HCT116 (cell line): ENCODE measurements around the gene PRMT1. TPM values are rescaled to one million over a fixed set of nuclear protein-coding genes. Genes with fewer than 3 reads are reported as not detected.

Source experiments
- ATAC-seq: fragments of 200-7000 bp; cut with Tn5 transposase; 2 replicates; pipeline ENCODE4 v1.9.1; 2020; ENCODE audit warnings: mild to moderate bottlenecking, moderate library complexity
- BruUV-seq: library from RNA; stranded (reverse); fragments of 400-500 nt; replicated peaks from 2 replicates; lab custom pipeline; 2021; lab: Mats Ljungman, UMichigan
- CTCF ChIA-PET: fragments of 300-600 bp; sonication (Branson Sonifier 250); formaldehyde crosslinking; loops from one replicate; lab custom pipeline; 2021; ENCODE audit warnings: antibody characterized with exemption; lab: Charles Lee
- POLR2A ChIA-PET: fragments of 300-600, 350-600 bp; sonication (Branson Sonifier 250); formaldehyde crosslinking; loops from one replicate; lab custom pipeline; 2021; ENCODE audit warnings: antibody characterized with exemption; lab: Charles Lee
- RAD21 ChIA-PET, 2 experiments: fragments of 300-600 bp; sonication (Branson Sonifier 250); formaldehyde crosslinking; loops; one replicate each; lab custom pipeline; 2023; ENCODE audit warnings: low total read pairs in 2 of 2; ENCODE audit not compliant: uncharacterized antibody in 2 of 2, unreplicated experiment in 2 of 2, low non-redundant PET in 1 of 2; lab: Charles Lee
- DNase-seq: peaks from one replicate; pipeline ENCODE4 v3.0.0-alpha.2; 2010; ENCODE audit warnings: low read depth, low spot score
- H2AFZ ChIP-seq: fragments of 200-600 bp; shearing (Covaris generic), sonication (generic); 2 replicates; pipeline ENCODE4 v1.6.1; 2017; ENCODE audit warnings: low read depth, mixed run types, mixed read lengths, antibody characterized with exemption, low read length; ENCODE audit not compliant: poor library complexity, severe bottlenecking
- H3K27ac ChIP-seq: 2 replicates; pipeline ENCODE4 v1.5.1; 2012; ENCODE audit warnings: low read depth, low read length
- H3K27me3 ChIP-seq: fragments of 200-600 bp; sonication (generic); 2 replicates; pipeline ENCODE4 v1.6.1; 2016; ENCODE audit warnings: mixed run types, low read length, mixed read lengths; ENCODE audit not compliant: insufficient read depth
- H3K36me3 ChIP-seq, 2 experiments: fragments of 200-500 bp in 1 of 2; fragments of 200-600 bp in 1 of 2; sonication (Bioruptor generic) in 1 of 2; sonication (generic) in 1 of 2; 2 replicates each; pipeline versions ENCODE4 v1.5.1 to v1.6.1; 2014 to 2016; ENCODE audit warnings: low read length in 2 of 2, inconsistent platforms in 1 of 2, mixed read lengths in 1 of 2, mixed run types in 1 of 2; ENCODE audit not compliant: insufficient read depth in 2 of 2, control insufficient read depth in 1 of 2
- H3K4me1 ChIP-seq, 2 experiments: fragments of 200-600 bp in 1 of 2; sonication (generic) in 1 of 2; 2 replicates each; pipeline versions ENCODE4 v1.5.1 to v1.6.1; 2012 to 2017; ENCODE audit warnings: low read length in 2 of 2, inconsistent platforms in 1 of 2, mild to moderate bottlenecking in 1 of 2, mixed read lengths in 1 of 2, mixed run types in 1 of 2, moderate library complexity in 1 of 2; ENCODE audit not compliant: insufficient read depth in 2 of 2, control insufficient read depth in 1 of 2
- H3K4me2 ChIP-seq: fragments of 200-600 bp; sonication (generic); 2 replicates; pipeline ENCODE4 v1.6.1; 2017; ENCODE audit warnings: mixed run types, low read length, mixed read lengths
- H3K4me3 ChIP-seq, 2 experiments: fragments of 200-600 bp in 1 of 2; sonication (generic) in 1 of 2; replicated peaks in 1 of 2; 2 replicates each; pipeline ENCODE4 v1.5.1; 2011 to 2016; ENCODE audit warnings: low read length in 2 of 2, control low read depth in 1 of 2, low read depth in 1 of 2, mild to moderate bottlenecking in 1 of 2, mixed read lengths in 1 of 2, mixed run types in 1 of 2
- H3K79me2 ChIP-seq: fragments of 200-600 bp; sonication (generic); 2 replicates; pipeline ENCODE4 v1.6.1; 2017; ENCODE audit warnings: mild to moderate bottlenecking, mixed run types, low read length, moderate library complexity, mixed read lengths; ENCODE audit not compliant: insufficient read depth
- H3K9ac ChIP-seq: fragments of 200-600 bp; sonication (generic); 2 replicates; pipeline ENCODE4 v1.6.1; 2016; ENCODE audit warnings: low read length, mixed read lengths
- H3K9me2 ChIP-seq: fragments of 200-600 bp; sonication (generic), shearing (Covaris generic); 2 replicates; pipeline ENCODE4 v1.6.1; 2017; ENCODE audit warnings: mixed run types, mild to moderate bottlenecking, moderate library complexity; ENCODE audit not compliant: insufficient read depth
- H3K9me3 ChIP-seq, 2 experiments: fragments of 200-500 bp in 1 of 2; fragments of 200-600 bp in 1 of 2; sonication (Bioruptor generic) in 1 of 2; sonication (generic) in 1 of 2; 2 replicates each; pipeline ENCODE4 v1.6.1; 2014 to 2017; ENCODE audit warnings: low read length in 2 of 2, mixed read lengths in 2 of 2, inconsistent platforms in 1 of 2, low read depth in 1 of 2, mild to moderate bottlenecking in 1 of 2, mixed run types in 1 of 2, moderate library complexity in 1 of 2; ENCODE audit not compliant: control insufficient read depth in 1 of 2, insufficient read depth in 1 of 2
- H4K20me1 ChIP-seq: fragments of 200-600 bp; sonication (generic), shearing (Covaris generic); 2 replicates; pipeline ENCODE4 v1.6.1; 2017; ENCODE audit warnings: mixed run types, mild to moderate bottlenecking, moderate library complexity; ENCODE audit not compliant: insufficient read depth
- CBX3 ChIP-seq: IDR thresholded peaks from 2 replicates; pipeline ENCODE4 v1.6.1; 2012; ENCODE audit warnings: low read depth
- EGR1 ChIP-seq: IDR thresholded peaks from 2 replicates; pipeline ENCODE4 v1.6.1; 2012; ENCODE audit warnings: low read depth
- ELF1 ChIP-seq: IDR thresholded peaks from 2 replicates; pipeline ENCODE4 v1.6.1; 2012; ENCODE audit warnings: low read depth, borderline replicate concordance
- EZH2 ChIP-seq: fragments of 200-600 bp; sonication (generic); IDR thresholded peaks from 2 replicates; pipeline ENCODE4 v1.6.1; 2017; ENCODE audit warnings: antibody characterized with exemption, mixed run types
- EZH2phosphoT487 ChIP-seq: fragments of 200-600 bp; IDR thresholded peaks from 2 replicates; pipeline ENCODE4 v1.6.1; 2018; ENCODE audit warnings: antibody characterized with exemption, borderline replicate concordance
- RAD21 ChIP-seq: IDR thresholded peaks from 2 replicates; pipeline ENCODE4 v1.6.1; 2012; ENCODE audit warnings: low read depth, mild to moderate bottlenecking
- SIN3A ChIP-seq: IDR thresholded peaks from 2 replicates; pipeline ENCODE4 v1.6.1; 2012; ENCODE audit warnings: low read depth
- SP1 ChIP-seq: IDR thresholded peaks from 2 replicates; pipeline ENCODE4 v1.6.1; 2012; ENCODE audit warnings: low read depth
- TCF7L2 ChIP-seq: IDR thresholded peaks from 2 replicates; pipeline ENCODE4 v1.7.0; 2011; ENCODE audit warnings: borderline replicate concordance, inconsistent platforms; ENCODE audit not compliant: insufficient read depth, insufficient read length; ENCODE audit errors: extremely low read depth
- ZFX ChIP-seq: fragments of 450-650 bp; IDR thresholded peaks from 2 replicates; pipeline ENCODE4 v1.6.1; 2017
- ZNF274 ChIP-seq: fragments of 200-500 bp; sonication (Bioruptor generic); IDR thresholded peaks from 2 replicates; pipeline ENCODE4 v1.6.1; 2014; ENCODE audit warnings: mild to moderate bottlenecking, low read depth, low read length, inconsistent platforms
- intact Hi-C: fragments of 100-400 bp; cut with micrococcal nuclease; formaldehyde crosslinking; loops from 2 replicates; pipeline ENCODE4 v1.10.0; 2022
- total RNA-seq: library from RNA; stranded (reverse); gene quantifications from one replicate; pipeline ENCODE4 v1.2.1, GENCODE V29; 2021; ENCODE audit not compliant: unreplicated experiment
- TF ChIP-seq, protein P1 (sequence below): IDR thresholded peaks from 2 replicates; pipeline ENCODE4 v1.6.1; 2012
- TF ChIP-seq, protein P2 (sequence below), 3 experiments: fragments of 200-600 bp in 1 of 3; sonication (generic) in 1 of 3; IDR thresholded peaks in 2 of 3; conservative IDR thresholded peaks in 1 of 3; 2 replicates each; pipeline ENCODE4 v1.5.1; 2012 to 2017; ENCODE audit warnings: low read depth in 2 of 3, low read length in 2 of 3, antibody characterized with exemption in 1 of 3, borderline replicate concordance in 1 of 3, control low read depth in 1 of 3, mild to moderate bottlenecking in 1 of 3, mixed read lengths in 1 of 3, mixed run types in 1 of 3, moderate library complexity in 1 of 3; ENCODE audit not compliant: insufficient read depth in 1 of 3

PRMT1 gene
- total RNA-seq, 1 experiment from 2014 or later = 428 TPM

DNA sequence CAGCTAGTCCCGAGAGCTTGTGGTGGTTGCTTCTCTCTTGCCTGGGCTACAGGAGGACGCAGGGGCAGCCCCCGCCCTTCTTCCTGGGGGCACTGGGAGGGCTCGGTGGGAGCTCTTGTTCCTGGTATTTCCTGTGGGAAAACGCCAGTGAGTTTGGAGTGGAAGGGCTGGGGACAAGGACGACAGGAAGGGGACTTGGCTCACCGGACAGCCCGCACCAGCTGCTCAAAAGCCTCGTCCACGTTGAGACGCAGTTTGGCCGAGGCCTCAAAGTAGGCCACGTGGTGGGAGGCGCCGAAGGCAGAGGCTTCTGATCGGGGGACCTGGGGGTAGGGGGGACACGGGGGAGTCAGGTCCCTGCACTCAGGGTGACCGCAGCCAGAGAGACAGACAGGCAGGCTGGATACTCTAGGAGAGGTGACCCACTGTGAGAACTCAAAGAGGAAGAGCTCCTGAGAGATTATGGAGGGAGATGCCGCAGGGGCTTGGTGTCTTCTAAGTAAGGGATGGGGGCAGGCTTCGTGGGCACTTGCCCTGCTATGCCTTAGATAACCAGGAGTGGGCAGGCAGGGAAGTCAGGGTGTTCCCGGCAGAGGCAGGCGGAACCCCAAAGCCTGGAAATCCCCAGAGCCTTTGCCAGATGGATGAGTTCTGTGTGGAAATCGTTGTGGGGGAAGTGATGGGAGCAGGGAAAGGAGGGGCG is 41.4 kb upstream of the PRMT1 start:
- no TSS peak for BruUV-seq
- ChIA-PET RAD21 (no interaction called here), CTCF (no interaction called here), POLR2A (no interaction called here)
- Histone ChIP-seq H3K36me3 (no peaks in the 10 kb centered on the region; a peak in 1 of 4 replicates), H3K4me1 (peaks cover 11 to 37% of the 10 kb centered on the region in 2 experiments), H3K9me2 (no peaks in the 10 kb centered on the region), H4K20me1 (no peaks in the 10 kb centered on the region), H3K4me2 (no peak overlapping the region), H3K79me2 (peaks cover 5% of the 10 kb centered on the region; the same call in 1 of the 2 replicates), H2AFZ (no peak overlapping the region), H3K27ac (no peak overlapping the region), H3K4me3 (no peak overlapping the region), H3K9ac (no peak overlapping the region), H3K27me3 (no peaks in the 10 kb centered on the region), H3K9me3 (no peaks in the 10 kb centered on the region)
- intact Hi-C loops = no loop called here
- no peak for DNase-seq
- no peak for TF ChIP-seq ZNF274
- no peak for TF ChIP-seq EZH2phosphoT487
- no peak for TF ChIP-seq SIN3A
- TF ChIP-seq, protein P1, sequence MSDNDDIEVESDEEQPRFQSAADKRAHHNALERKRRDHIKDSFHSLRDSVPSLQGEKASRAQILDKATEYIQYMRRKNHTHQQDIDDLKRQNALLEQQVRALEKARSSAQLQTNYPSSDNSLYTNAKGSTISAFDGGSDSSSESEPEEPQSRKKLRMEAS = no peak
- TF ChIP-seq ZFX = no peak
- TF ChIP-seq SP1 = no peak
- no peak for TF ChIP-seq CBX3
- TF ChIP-seq, protein P2, sequence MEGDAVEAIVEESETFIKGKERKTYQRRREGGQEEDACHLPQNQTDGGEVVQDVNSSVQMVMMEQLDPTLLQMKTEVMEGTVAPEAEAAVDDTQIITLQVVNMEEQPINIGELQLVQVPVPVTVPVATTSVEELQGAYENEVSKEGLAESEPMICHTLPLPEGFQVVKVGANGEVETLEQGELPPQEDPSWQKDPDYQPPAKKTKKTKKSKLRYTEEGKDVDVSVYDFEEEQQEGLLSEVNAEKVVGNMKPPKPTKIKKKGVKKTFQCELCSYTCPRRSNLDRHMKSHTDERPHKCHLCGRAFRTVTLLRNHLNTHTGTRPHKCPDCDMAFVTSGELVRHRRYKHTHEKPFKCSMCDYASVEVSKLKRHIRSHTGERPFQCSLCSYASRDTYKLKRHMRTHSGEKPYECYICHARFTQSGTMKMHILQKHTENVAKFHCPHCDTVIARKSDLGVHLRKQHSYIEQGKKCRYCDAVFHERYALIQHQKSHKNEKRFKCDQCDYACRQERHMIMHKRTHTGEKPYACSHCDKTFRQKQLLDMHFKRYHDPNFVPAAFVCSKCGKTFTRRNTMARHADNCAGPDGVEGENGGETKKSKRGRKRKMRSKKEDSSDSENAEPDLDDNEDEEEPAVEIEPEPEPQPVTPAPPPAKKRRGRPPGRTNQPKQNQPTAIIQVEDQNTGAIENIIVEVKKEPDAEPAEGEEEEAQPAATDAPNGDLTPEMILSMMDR (IDR thresholded peaks at IDR 0.05 in 2 of 3, conservative IDR thresholded peaks at IDR 0.05 in 1 of 3; ENCODE audit: borderline replicate concordance in 1 of 3, insufficient read depth in 1 of 3, low read depth in 2 of 3, low read length in 2 of 3) = no peak
- TF ChIP-seq EZH2 = no peak
- TF ChIP-seq EGR1 = no peak
- no peak for TF ChIP-seq ELF1
- TF ChIP-seq TCF7L2 = no peak
- TF ChIP-seq RAD21 = no peak
- ATAC-seq = no peak
